HuH-7 (cell line): ENCODE results near the gene LAMB1.
A peak's percentile ranks its signal among the peaks of the same experiment; 100 is the strongest.

ENCODE experiments used
- DNase-seq: peaks from one replicate; pipeline ENCODE4 v3.0.0; 2011; ENCODE audit warnings: low spot score

The LAMB1 gene

DNA sequence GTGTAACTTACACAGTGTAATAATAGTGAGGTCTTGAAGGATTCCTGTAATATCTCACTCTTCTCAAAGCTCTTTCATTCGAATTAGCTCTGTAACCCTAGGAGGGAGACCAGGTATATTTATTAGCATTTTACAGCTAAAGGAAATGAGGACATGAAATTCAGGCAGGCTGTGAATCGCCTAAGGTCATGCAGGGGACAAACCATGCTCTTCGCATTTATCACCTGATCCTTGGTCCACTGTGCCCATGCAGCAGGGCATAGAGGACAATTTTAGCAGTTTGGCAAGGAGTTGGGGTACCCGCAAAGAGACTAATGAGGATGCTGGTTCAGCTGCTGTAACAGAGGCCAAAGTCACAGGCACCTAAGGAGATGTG is 14.8 kb upstream of the LAMB1 start:
- DNase-seq: no peak

- DNase-seq: no peak
Observed at GRCh38 chr7:108016841-108017775, 14.1 kb upstream of the LAMB1 start.

- no peak for DNase-seq
Observed at GRCh38 chr7:108015740-108016139, 12.8 kb upstream of the LAMB1 start.

DNA sequence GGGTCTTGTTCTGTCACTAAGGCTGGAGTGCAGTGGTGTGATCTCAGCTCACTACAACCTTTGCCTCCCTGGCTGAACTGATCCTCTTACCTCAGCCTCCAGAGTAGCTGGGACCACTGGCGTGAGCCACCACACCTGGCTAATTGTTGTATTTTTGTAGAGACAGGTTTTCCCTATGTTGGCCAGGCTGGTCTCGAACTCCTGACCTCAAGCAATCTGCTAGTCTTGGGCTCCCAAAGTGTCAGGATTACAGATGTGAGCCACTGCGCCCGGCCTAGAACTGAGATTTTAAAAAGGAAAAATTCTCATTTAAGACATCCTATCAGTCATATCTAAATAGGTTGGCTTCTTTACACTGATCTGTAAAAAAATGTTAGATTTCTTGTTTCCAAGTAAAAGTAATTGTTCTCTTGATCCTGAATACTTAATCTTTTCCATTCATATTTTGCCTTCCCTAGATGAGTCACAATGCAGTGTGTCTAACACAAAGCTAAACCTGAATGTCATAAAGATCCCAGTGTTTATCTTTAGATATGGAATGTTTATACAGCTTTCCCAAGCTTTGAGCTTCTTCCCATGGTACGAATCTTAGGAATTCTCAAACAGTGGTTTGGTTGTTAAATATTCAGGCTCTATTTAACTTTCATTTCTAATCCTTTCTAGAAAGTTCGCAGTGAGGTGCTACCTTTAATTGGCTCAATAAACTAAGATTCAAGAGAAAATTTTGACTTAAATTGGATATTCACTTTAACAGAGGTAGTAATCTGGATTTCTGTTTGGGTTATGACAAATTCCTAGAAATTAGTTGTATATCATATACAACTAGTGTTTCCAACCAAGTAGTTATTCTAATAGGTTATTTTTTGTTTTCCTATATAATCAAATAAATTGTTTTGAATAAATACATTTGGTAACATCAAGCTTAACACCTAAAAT is 12.1 kb upstream of the LAMB1 start:
- DNase-seq: peak; percentile 36

GRCh38 chr7:108014215-108014614 is 11.3 kb upstream of the LAMB1 start:
- no peak for DNase-seq

- DNase-seq: peak; percentile 36
Observed at GRCh38 chr7:108012499-108013430, 9.8 kb upstream of the LAMB1 start.

- DNase-seq: peak; percentile 23
Observed at GRCh38 chr7:108010377-108010776, 7.4 kb upstream of the LAMB1 start.

DNA sequence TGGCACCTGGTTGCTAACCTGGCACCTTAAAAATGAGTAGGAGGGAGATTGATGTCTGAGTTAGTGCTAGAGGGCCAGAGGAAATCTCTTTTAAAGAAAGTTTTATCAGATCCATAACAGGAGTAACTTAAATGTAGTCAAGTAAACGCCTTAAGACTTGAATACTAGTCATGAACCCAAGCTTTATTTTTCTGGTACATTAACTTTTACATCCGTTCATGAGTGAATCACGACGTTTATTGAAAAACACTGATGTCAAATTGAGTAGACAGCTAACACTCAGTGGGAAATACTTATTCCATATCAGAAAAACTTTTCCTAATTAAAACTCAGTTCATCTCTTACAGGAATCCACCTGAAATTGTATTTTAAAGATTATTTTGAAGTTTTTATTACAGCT is 6.9 kb upstream of the LAMB1 start:
- no peak for DNase-seq

GRCh38 chr7:108008827-108009226 is 5.9 kb upstream of the LAMB1 start:
- no peak for DNase-seq

DNA sequence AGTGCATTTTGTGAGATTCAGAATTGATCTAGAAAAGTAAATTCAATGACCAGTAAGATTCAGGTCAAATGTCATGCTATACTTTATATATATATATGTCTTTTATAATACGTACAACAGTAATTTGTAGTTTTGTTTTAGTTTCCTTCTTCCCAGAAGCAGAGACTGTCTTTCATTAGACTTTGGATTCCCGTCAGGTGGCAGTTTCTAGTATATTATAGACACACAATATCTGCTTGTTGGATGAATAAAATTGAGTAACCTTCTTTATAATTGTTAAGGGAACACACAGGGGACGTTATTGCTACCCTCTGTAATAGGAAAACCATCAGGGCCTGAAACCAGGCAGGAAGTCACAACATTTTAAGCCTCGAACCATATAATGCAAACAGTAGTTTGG is 5.3 kb upstream of the LAMB1 start:
- DNase-seq: no peak

DNA sequence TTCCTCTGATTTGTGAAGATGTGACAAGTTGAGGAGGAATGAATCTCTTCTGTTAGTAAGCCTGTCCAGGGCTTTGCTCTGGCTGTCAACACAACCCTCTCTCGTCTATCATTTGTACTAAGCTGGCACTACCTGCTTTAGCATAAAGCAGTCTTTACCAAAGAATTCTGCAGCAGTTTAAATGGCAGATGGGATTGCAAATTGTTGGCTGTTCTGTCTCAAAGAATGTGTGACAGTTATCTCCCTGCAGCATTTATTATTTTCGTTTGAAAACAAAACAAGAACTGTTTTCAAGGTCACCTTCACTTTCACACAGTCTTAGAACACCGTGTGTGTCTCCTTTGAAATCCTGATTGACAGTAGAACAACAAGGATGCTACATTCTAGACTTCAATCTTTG is 4.8 kb upstream of the LAMB1 start:
- DNase-seq: no peak

- DNase-seq: no peak
Observed at GRCh38 chr7:108007261-108007660, 4.3 kb upstream of the LAMB1 start.

DNA sequence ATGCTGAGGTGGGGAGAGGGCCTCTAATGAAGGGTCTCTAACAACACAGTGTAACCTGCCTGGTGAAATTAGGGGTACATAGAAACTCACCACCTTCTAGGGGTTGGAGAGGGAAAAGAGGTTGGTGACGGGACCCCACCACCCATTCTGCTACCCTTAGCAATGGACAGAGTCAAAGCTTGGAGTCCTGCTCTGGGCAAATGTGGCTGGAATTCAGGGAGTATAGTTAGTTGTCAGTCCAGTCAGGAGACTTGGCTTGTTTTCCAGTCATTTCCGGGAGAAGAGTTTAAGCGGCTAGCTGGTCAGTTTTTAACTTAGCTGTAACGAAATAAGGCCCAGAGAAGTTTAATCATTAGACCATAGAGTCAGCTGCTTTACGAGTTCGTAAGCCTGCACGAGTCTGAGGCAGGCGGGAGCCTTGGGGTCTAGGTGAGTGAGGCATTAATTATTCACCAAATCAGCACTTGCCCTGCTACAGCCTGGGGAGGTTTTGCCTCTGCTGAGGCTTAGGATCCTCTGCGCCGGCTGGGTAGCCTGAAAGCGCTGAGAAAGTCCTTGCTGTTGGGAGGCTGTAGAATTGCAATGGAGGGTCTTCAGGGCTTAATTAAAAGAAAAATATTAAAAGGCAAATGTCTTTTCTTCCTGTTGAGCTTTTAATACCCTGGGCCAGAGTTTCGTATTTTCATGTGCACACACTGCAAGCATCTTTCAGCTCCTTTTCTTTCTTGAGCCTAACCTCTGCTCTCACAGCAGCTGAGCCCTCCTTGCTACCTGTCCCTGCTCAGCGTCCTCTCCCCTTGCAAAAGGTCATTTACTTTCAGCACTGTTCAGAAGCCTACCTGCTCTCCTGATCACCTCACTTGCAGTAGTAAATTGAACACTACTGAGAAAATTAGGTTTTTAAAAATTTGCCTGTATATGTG is 1.5 kb upstream of the LAMB1 start:
- DNase-seq: peak; percentile 73

DNA sequence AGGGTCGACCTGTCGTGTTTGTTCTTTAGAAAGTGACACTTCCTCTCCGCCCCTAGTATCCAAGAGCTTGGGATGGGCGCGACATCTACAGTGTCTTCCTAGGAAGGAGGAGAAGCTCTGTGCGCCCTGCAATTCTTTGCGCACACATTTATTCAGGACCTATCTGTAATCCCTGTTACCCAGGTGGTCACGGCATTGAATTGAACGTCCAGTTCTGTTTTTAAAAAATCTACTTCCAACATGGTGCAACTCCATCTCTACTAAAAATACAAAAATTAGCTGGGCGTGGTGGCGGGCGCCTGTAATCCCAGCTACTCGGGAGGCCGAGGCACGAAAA is 606 bp upstream of the LAMB1 start:
- DNase-seq: no peak

GRCh38 chr7:108001764-108002725 is 916 bp downstream of the LAMB1 start:
- DNase-seq: peak; percentile 30

DNA sequence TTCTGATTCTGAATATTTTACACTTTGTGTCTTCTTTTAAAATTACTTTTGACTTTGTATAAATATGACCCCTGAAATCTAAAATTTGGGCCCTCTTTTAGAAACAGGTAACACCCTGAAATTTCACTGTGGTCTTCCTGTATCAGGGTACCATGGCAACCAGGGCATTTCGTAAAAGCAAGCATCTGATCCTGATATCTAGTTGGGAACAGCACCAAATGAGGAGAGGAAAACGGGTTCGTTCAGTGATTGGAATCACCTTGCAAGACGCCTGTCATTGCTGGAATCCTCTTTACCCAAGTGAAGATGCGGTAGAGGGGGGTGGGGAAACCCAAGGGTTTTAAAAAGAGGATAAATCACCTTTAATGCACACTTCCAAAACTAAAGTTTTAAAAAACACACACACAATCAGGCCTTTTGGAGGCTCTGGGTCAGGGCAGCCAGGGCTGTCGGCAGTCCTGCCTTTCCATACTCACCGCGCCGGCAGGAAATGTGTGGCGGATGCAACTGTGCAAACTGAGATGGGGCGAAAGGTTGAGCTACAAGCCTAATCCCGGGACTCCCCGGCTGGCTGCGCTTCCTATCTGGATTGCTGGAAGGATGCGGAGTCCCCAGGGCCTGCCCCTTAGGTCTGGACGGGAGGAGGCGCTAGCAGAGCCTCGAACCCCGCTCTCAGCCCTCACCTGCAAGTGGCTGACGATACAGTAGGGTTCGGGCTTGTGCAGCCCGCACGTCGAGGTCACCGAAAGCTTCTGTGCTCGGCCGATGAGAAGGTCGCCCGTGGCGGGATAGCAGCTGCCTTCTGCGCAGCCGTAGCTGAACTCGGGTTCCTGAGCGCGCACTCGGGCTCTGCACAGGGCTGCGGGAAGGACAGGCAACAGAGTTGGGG is 1.8 kb downstream of the LAMB1 start:
- DNase-seq: peak; percentile 78

DNA sequence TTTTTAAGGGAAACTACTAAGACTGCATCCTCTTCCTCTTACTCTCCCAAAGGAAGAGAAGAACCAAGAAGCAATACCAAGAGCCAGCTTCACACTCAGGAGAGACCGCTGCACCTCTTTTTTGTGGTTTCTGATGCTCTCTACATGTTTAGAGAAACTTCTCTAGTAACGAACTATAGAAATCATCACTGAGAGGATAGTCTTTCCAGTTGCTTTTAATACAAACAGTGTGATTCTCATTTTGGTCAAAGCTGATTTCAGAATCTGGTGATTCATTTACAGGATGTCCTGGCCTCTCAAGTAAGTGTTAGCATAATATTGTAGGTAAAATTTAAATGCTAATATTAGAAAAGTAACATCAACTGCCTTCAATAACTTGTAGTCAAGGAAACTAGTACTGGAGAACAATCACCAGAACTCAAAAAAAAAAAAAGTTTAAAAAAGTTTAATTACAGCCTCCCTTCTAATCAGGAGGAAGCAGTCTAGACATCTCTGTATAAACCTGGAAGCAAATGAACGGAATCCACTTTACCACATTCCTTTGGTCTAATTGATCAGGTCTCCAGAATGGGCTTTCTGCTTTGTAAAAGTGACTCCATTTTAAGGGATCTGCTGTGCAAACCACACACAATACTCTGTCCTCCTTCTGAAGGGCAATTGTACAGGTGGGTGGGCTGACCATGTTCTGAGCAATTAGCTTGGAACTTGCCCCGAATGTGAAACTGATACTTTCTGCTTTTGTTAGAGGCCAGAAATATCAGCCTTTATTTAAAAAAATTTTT is 3.0 kb downstream of the LAMB1 start:
- no peak for DNase-seq
